GM12878 (cell line): ENCODE data around the gene SNTA1. TPM values are rescaled to one million over a fixed set of nuclear protein-coding genes. Genes with fewer than 3 reads are reported as not detected.
"Not testable (repeated sequence)": the region's sequence is repeated elsewhere in the genome, so short reads cannot be mapped to it uniquely, and the experiment has no call there.

ENCODE experiments used
- ATAC-seq: fragments of 200-7000 bp; cut with Tn5 transposase; 3 replicates; pipeline ENCODE4 v1.9.1; 2020; ENCODE audit warnings: mild to moderate bottlenecking, moderate library complexity
- BruUV-seq: library from RNA; stranded (reverse); fragments of 400-500 nt; replicated peaks from 2 replicates; lab custom pipeline; 2021; lab: Mats Ljungman, UMichigan
- CTCF ChIA-PET: fragments of 300-600 bp; sonication (Branson Sonifier 250); formaldehyde crosslinking; extraction: SDS; loops from one replicate; lab custom pipeline; 2021; ENCODE audit warnings: inconsistent platforms; lab: Yijun Ruan, JAX
- POLR2A ChIA-PET: fragments of 350-600 bp; formaldehyde crosslinking; extraction: SDS; loops from one replicate; lab custom pipeline; 2021; ENCODE audit warnings: inconsistent platforms; lab: Charles Lee
- RAD21 ChIA-PET: fragments of 300-600 bp; sonication (Branson Sonifier 250); formaldehyde crosslinking; loops from one replicate; lab custom pipeline; 2023; ENCODE audit warnings: antibody characterized with exemption; ENCODE audit not compliant: unreplicated experiment; lab: Charles Lee
- SMC1A ChIA-PET: fragments of 300-600 bp; sonication (Branson Sonifier 250); formaldehyde crosslinking; loops from one replicate; lab custom pipeline; 2023; ENCODE audit not compliant: unreplicated experiment, uncharacterized antibody; lab: Charles Lee
- DNase-seq: peaks from one replicate; pipeline ENCODE4 v3.0.0-alpha.2; 2011; ENCODE audit warnings: low read depth, low spot score
- FAIRE-seq: peaks from 3 replicates; lab custom pipeline; 2011; peaks lifted over from hg19 to GRCh38; lab: Jason Lieb, UNC
- H2AFZ ChIP-seq: 2 replicates; pipeline ENCODE4 v1.6.0; 2011; ENCODE audit warnings: low read depth, low read length, control low read depth; ENCODE audit not compliant: control insufficient read depth
- H3K27ac ChIP-seq: 2 replicates; pipeline ENCODE4 v1.5.1; 2011; ENCODE audit warnings: control low read depth; ENCODE audit not compliant: control insufficient read depth, insufficient read depth
- H3K27me3 ChIP-seq, 2 experiments: replicated peaks in 1 of 2; 2 replicates each; pipeline versions ENCODE4 v1.6.0 to v1.6.1; 2011; ENCODE audit warnings: low read length in 1 of 2; ENCODE audit not compliant: control insufficient read depth in 2 of 2, insufficient read depth in 2 of 2
- H3K36me3 ChIP-seq, 2 experiments: 2 replicates each; pipeline ENCODE4 v1.5.1; 2011; ENCODE audit warnings: low read length in 1 of 2; ENCODE audit not compliant: control insufficient read depth in 2 of 2, insufficient read depth in 2 of 2
- H3K4me1 ChIP-seq: 2 replicates; pipeline ENCODE4 v1.6.1; 2011; ENCODE audit warnings: mild to moderate bottlenecking, low read length, moderate library complexity, mixed read lengths; ENCODE audit not compliant: control insufficient read depth, insufficient read depth
- H3K4me2 ChIP-seq: 2 replicates; pipeline ENCODE4 v1.6.0; 2011; ENCODE audit warnings: control low read depth; ENCODE audit not compliant: control insufficient read depth, insufficient read depth
- H3K4me3 ChIP-seq: fragments of 200-600 bp; sonication (generic); 2 replicates; pipeline ENCODE4 v1.5.1; 2016
- H3K79me2 ChIP-seq: 2 replicates; pipeline ENCODE4 v1.6.0; 2011; ENCODE audit warnings: low read length; ENCODE audit not compliant: control insufficient read depth, insufficient read depth
- H3K9ac ChIP-seq: 2 replicates; pipeline ENCODE4 v1.8.0; 2011; ENCODE audit warnings: low read length, control low read depth, mixed read lengths; ENCODE audit not compliant: control insufficient read depth, insufficient read depth
- H3K9me3 ChIP-seq: replicated peaks from 3 replicates; pipeline ENCODE4 v1.5.1; 2011; ENCODE audit warnings: mild to moderate bottlenecking, low read length; ENCODE audit not compliant: control insufficient read depth, insufficient read depth
- H4K20me1 ChIP-seq: 2 replicates; pipeline ENCODE4 v1.6.0; 2011; ENCODE audit not compliant: control insufficient read depth, insufficient read depth
- BHLHE40 ChIP-seq, 2 experiments: fragments of 450-650 bp in 1 of 2; IDR thresholded peaks; 2 replicates each; pipeline ENCODE4 v1.6.1; 2011 to 2017; ENCODE audit warnings: low read depth in 2 of 2, borderline replicate concordance in 1 of 2, improper control_type of control experiment in 1 of 2, low read length in 1 of 2, mild to moderate bottlenecking in 1 of 2
- IKZF1 ChIP-seq: fragments of 450-650 bp; conservative IDR thresholded peaks from 2 replicates; pipeline ENCODE4 v1.6.1; 2017; ENCODE audit warnings: antibody characterized with exemption, mild to moderate bottlenecking
- IKZF2 ChIP-seq, 2 experiments: fragments of 450-650 bp; IDR thresholded peaks; 2 replicates each; pipeline ENCODE4 v1.6.1; 2017; ENCODE audit warnings: mild to moderate bottlenecking in 2 of 2, moderate library complexity in 2 of 2
- IRF4 ChIP-seq: IDR thresholded peaks from 2 replicates; pipeline ENCODE4 v1.6.1; 2011; ENCODE audit warnings: low read depth, low read length
- RAD21 ChIP-seq: IDR thresholded peaks from 2 replicates; pipeline ENCODE4 v1.6.1; 2011; ENCODE audit warnings: mild to moderate bottlenecking, low read depth, low read length, moderate library complexity; ENCODE audit not compliant: insufficient read depth
- RB1 ChIP-seq: fragments of 450-650 bp; formaldehyde crosslinking; IDR thresholded peaks from 2 replicates; pipeline ENCODE4 v1.6.1; 2017; ENCODE audit warnings: mild to moderate bottlenecking, borderline replicate concordance
- SMARCA5 ChIP-seq: fragments of 450-650 bp; IDR thresholded peaks from 2 replicates; pipeline ENCODE4 v1.6.1; 2017; ENCODE audit warnings: mild to moderate bottlenecking
- SMC3 ChIP-seq: IDR thresholded peaks from 2 replicates; pipeline ENCODE4 v1.6.1; 2011; ENCODE audit warnings: low read length, improper control_type of control experiment, borderline replicate concordance
- SUPT20H ChIP-seq: IDR thresholded peaks from 2 replicates; pipeline ENCODE4 v1.6.1; 2011; ENCODE audit warnings: low read depth, mild to moderate bottlenecking, low read length, moderate library complexity, borderline replicate concordance; ENCODE audit not compliant: control insufficient read depth
- TCF12 ChIP-seq: IDR thresholded peaks from 2 replicates; pipeline ENCODE4 v1.6.1; 2011; ENCODE audit warnings: low read depth, mild to moderate bottlenecking, low read length
- TCF3 ChIP-seq: IDR thresholded peaks from 2 replicates; pipeline ENCODE4 v1.6.1; 2012; ENCODE audit warnings: low read depth, mild to moderate bottlenecking, low read length, borderline replicate concordance; ENCODE audit not compliant: insufficient read depth
- YY1 ChIP-seq: IDR thresholded peaks from 2 replicates; pipeline ENCODE4 v1.6.1; 2011; ENCODE audit warnings: low read depth, mild to moderate bottlenecking, low read length
- ZNF207 ChIP-seq: fragments of 450-650 bp; IDR thresholded peaks from 2 replicates; pipeline ENCODE4 v1.6.1; 2014; ENCODE audit warnings: antibody characterized with exemption, mild to moderate bottlenecking, borderline replicate concordance
- WGBS: methylation state at CpG from one replicate; pipeline ENCODE4 v1.1.6; 2016; ENCODE audit warnings: low lambda C conversion rate; ENCODE audit not compliant: insufficient replicate concordance, insufficient coverage; ENCODE audit errors: missing lambda C conversion rate; 5-methylcytosine and 5-hydroxymethylcytosine counted together
- in situ Hi-C: fragments of 300-500 bp; cut with MboI; formaldehyde crosslinking; loops from 9 replicates; pipeline ENCODE4 v1.14.3; 2018; ENCODE audit warnings: mixed read lengths
- intact Hi-C: fragments of 100-400 bp; cut with micrococcal nuclease; formaldehyde crosslinking; loops from one replicate; pipeline ENCODE4 v1.14.2; 2022; ENCODE audit not compliant: unreplicated experiment
- polyA plus RNA-seq, 11 experiments: library from polyadenylated mRNA; depleted of rRNA in 4 of 11; unstranded in 6 of 11; stranded (reverse) in 5 of 11; fragments of >200 nt; fragmentation: Nextera tagmentation in 4 of 11; fragmentation: Illumina TruSeq in 1 of 11; extraction: Ambion mirVana in 4 of 11; extraction: Trizol in 1 of 11; gene quantifications; 1 replicate in 1 of 11; 2 replicates in 10 of 11; pipeline versions ENCODE4 v1.2.1 to v1.2.3, GENCODE V29; 2011 to 2016; ENCODE audit warnings: inconsistent platforms in 2 of 11, missing spikeins in 2 of 11, low read depth in 1 of 11
- total RNA-seq, 4 experiments: library from RNA; depleted of rRNA in 3 of 4; stranded (reverse); fragments of >200 nt in 3 of 4; fragmentation: Illumina TruSeq in 1 of 4; extraction: Trizol in 1 of 4; gene quantifications; 2 replicates each; pipeline versions ENCODE4 v1.2.1 to v1.2.3, GENCODE V29; 2013 to 2021
- TF ChIP-seq, protein P1 (sequence below): IDR thresholded peaks from 2 replicates; pipeline ENCODE4 v1.6.1; 2011; ENCODE audit warnings: mild to moderate bottlenecking, low read depth, low read length, moderate library complexity; ENCODE audit not compliant: insufficient replicate concordance
- TF ChIP-seq, protein P2 (sequence below): fragments of 450-650 bp; IDR thresholded peaks from 2 replicates; pipeline ENCODE4 v1.6.1; 2014; ENCODE audit warnings: mild to moderate bottlenecking
- TF ChIP-seq, protein P3 (sequence below), 3 experiments: IDR thresholded peaks in 2 of 3; conservative IDR thresholded peaks in 1 of 3; 2 replicates each; pipeline ENCODE4 v1.5.1; 2011; ENCODE audit warnings: low read depth in 3 of 3, low read length in 3 of 3, mild to moderate bottlenecking in 3 of 3, control low read depth in 2 of 3, moderate library complexity in 2 of 3, inconsistent platforms in 1 of 3, mixed read lengths in 1 of 3; ENCODE audit not compliant: control insufficient read depth in 2 of 3, insufficient read depth in 1 of 3; ENCODE audit errors: extremely low read depth in 1 of 3

Gene SNTA1
- total and polyA plus RNA-seq, 10 of the 15 experiments (the other 5 are each of a cell fraction or from before 2014, with no cell fraction given): 0.26 to 5.1 (median 1.8) TPM

DNA sequence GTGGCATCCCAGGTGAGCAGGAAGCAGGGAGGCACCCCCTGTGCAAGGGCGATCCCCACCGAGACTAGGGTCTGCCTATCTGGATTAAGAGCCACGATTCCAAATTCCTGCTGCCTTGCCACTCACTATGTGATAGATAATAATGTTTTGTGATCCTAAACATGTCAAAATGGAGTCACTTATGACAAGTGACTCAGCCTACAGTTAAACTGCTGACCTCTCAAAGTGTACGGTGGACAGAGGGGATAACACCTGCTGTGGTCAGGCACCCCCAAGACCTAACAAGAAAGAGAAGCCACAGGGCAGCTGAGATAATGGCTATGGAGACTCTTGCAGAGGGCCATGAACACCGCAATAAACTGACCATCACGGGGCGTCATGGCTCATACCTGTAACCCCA is 16.0 kb upstream of the SNTA1 start (continued):
- TF ChIP-seq, protein P1, sequence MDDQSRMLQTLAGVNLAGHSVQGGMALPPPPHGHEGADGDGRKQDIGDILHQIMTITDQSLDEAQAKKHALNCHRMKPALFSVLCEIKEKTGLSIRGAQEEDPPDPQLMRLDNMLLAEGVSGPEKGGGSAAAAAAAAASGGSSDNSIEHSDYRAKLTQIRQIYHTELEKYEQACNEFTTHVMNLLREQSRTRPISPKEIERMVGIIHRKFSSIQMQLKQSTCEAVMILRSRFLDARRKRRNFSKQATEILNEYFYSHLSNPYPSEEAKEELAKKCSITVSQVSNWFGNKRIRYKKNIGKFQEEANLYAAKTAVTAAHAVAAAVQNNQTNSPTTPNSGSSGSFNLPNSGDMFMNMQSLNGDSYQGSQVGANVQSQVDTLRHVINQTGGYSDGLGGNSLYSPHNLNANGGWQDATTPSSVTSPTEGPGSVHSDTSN: no peak
- TF ChIP-seq SUPT20H: no peak
- TF ChIP-seq, all 136 proteins: peak for 0

DNA sequence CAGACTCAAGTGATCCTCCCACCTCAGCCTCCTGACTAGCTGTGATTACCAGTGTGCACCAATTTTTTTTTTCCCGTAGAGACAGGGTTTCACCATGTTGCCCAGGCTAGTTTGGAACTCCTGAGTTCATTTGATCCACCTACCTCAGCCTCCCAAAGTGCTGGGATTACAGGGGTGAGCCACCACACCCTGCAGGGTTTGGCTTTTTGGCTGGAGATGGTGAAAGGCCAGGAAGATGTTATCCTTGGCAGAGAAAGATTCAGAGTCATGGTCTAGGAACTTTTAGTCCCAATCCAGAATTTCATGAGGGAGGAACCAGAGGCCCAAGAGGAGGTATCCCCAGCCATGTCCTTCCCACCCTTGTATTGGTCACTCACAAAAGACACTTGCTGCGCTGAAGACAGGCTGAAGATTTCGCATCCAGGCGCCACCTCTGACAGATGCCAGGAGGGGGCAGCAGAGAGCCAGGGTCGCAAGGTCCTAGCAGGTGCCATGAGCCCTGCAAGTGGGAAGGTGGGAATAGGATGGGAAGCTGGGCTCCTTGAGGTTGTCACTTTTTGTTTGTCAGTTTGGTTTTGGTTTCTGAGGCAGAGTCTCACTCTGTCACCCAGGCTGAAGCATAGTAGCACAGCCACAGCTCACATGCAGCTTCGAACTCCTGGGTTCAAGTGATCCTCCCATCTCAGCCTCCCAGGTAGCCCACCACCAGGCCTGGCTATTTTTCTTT is 13.5 kb upstream of the SNTA1 start:
- BruUV-seq, H3K9ac ChIP-seq, H4K20me1 ChIP-seq, H3K4me3 ChIP-seq, in situ Hi-C loops, H2AFZ ChIP-seq, H3K4me2 ChIP-seq, H3K79me2 ChIP-seq, H3K36me3 ChIP-seq, H3K4me1 ChIP-seq, H3K9me3 ChIP-seq, H3K27ac ChIP-seq, H3K27me3 ChIP-seq: not testable (repeated sequence)
- intact Hi-C loops: loop anchor here (5.0 kb wide), 1 partner anchor 275 kb away; the partner anchor contains the start of gene ZNF341
- FAIRE-seq: peak; percentile 86
- ChIA-PET CTCF (interaction anchor here (0.6 to 3.0 kb wide), 12 partner anchors 12 to 248 kb away, joined by 3 to 43 read pairs (median 4); partner anchors contain the start of gene ACTL10), SMC1A (interaction anchor here (1.1 to 1.4 kb wide), 3 partner anchors 197 to 211 kb away, joined by 4 to 8 read pairs (median 7); no protein-coding TSS in a partner anchor), POLR2A (interaction anchor here (0.7 kb wide), 2 partner anchors 33 to 210 kb away, joined by 3 to 5 read pairs; partner anchors contain the start of gene CBFA2T2), RAD21 (interaction anchor here (0.7 to 2.9 kb wide), 3 partner anchors 33 to 211 kb away, joined by 3 to 25 read pairs (median 3); partner anchors contain the start of genes ACTL10 and CBFA2T2)
- WGBS: 20% methylated on average over 5 of the region's 6 CpGs
- peak; percentile 41 for DNase-seq
- ATAC-seq: peak; percentile 99
- peak; percentile 99 for TF ChIP-seq RAD21
- peak; percentile 24 to 27; a peak in 1 of 4 replicates for TF ChIP-seq BHLHE40 (IDR thresholded peaks at IDR 0.05; ENCODE audit: borderline replicate concordance in 1 of 2, low read depth in 2 of 2, low read length in 1 of 2)
- TF ChIP-seq ZNF207: peak; percentile 56; the same call in 1 of the 2 replicates
- TF ChIP-seq, protein P2, sequence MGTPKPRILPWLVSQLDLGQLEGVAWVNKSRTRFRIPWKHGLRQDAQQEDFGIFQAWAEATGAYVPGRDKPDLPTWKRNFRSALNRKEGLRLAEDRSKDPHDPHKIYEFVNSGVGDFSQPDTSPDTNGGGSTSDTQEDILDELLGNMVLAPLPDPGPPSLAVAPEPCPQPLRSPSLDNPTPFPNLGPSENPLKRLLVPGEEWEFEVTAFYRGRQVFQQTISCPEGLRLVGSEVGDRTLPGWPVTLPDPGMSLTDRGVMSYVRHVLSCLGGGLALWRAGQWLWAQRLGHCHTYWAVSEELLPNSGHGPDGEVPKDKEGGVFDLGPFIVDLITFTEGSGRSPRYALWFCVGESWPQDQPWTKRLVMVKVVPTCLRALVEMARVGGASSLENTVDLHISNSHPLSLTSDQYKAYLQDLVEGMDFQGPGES: 0 out of 2 replicates have a peak, but pooled peaks have one; percentile 19
- TF ChIP-seq, protein P3, sequence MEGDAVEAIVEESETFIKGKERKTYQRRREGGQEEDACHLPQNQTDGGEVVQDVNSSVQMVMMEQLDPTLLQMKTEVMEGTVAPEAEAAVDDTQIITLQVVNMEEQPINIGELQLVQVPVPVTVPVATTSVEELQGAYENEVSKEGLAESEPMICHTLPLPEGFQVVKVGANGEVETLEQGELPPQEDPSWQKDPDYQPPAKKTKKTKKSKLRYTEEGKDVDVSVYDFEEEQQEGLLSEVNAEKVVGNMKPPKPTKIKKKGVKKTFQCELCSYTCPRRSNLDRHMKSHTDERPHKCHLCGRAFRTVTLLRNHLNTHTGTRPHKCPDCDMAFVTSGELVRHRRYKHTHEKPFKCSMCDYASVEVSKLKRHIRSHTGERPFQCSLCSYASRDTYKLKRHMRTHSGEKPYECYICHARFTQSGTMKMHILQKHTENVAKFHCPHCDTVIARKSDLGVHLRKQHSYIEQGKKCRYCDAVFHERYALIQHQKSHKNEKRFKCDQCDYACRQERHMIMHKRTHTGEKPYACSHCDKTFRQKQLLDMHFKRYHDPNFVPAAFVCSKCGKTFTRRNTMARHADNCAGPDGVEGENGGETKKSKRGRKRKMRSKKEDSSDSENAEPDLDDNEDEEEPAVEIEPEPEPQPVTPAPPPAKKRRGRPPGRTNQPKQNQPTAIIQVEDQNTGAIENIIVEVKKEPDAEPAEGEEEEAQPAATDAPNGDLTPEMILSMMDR (IDR thresholded peaks at IDR 0.05 in 2 of 3, conservative IDR thresholded peaks at IDR 0.05 in 1 of 3; ENCODE audit: control insufficient read depth in 2 of 3, extremely low read depth in 1 of 3, insufficient read depth in 1 of 3, low read depth in 3 of 3, low read length in 3 of 3): peak; percentile 94 to 97 (median 97); a peak in 5 of 6 replicates
- peak; percentile 37; the same call in 1 of the 2 replicates for TF ChIP-seq IRF4
- TF ChIP-seq RB1: peak; percentile 67; the same call in 1 of the 2 replicates
- peak; percentile 98 for TF ChIP-seq SMC3
- TF ChIP-seq TCF12: peak; percentile 24; the same call in 1 of the 2 replicates
- TF ChIP-seq IKZF2 (IDR thresholded peaks at IDR 0.05): peak; percentile 73 to 83
- peak; percentile 83 for TF ChIP-seq YY1
- TF ChIP-seq IKZF1: peak; percentile 84; the same call in 1 of the 2 replicates
- TF ChIP-seq TCF3: 0 out of 2 replicates have a peak, but pooled peaks have one; percentile 20
- TF ChIP-seq SMARCA5: peak; percentile 38; the same call in 1 of the 2 replicates
